T-helper 2 cell (primary cell): ENCODE measurements around the gene SLC27A2.
A peak's percentile ranks its signal among the peaks of the same experiment; 100 is the strongest.
"Not testable (repeated sequence)": the region's sequence is repeated elsewhere in the genome, so short reads cannot be mapped to it uniquely, and the experiment has no call there.

Source experiments
- DNase-seq, 5 experiments: peaks; one replicate each; pipeline versions ENCODE4 v3.0.0 to v3.0.0-alpha.2; 2012 to 2022
- total RNA-seq, 2 donors: gene quantifications; one replicate each; lab custom pipeline; 2026; lab: John Stamatoyannopoulos, UW

Gene SLC27A2
- 1.4 to 2.5 reads per million in 2 donors for total RNA-seq

DNA sequence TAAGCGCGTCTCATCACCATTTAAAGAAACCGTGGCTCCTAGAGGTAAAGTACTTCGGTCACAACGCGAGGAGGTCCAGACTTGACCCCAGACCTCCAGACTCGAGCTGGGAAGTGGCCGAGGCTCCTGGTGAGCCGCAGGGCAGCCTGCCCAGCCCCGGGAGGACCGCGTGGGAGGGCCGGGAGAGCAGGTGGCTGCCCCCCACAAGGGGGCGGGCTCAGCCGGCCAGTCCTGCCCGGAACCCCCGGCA, at the start of gene SLC27A2:
SLC27A2 (plus strand) TSS at position 228 of the 250 bp plus-strand sequence. CDS start 232 bp downstream, outside the sequence.
- no peak for DNase-seq

DNA sequence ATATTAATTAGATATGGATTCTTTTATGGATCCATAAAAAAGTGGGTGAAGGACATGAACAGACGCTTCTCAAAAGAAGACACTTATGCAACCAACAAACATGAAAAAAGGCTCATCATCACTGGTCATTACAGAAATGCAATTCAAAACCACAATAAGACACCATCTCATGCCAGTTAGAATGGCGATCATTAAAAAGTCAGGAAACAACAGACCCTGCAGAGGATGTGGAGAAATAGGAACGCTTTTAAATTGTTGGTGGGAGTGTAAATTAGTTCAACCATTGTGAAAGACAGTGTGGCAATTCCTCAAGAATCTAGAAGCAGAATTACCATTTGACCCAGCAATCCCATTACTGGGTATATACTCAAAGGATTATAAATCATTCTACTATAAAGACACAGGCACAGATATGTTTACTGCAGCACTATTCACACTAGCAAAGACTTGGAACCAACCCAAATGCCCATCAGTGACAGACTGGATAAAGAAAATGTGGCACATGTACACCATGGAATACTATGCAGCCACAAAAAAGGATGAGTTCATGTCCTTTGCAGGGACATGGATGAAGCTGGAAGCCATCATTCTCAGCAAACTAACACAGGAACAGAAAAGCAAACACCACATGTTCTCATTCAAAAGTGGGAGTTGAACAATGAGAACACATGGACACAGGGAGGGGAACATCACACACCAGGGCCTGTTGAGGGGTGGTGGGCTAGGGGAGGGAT, 49.6 kb upstream of the SLC27A2 start:
- DNase-seq, result not testable (repeated sequence)

DNA sequence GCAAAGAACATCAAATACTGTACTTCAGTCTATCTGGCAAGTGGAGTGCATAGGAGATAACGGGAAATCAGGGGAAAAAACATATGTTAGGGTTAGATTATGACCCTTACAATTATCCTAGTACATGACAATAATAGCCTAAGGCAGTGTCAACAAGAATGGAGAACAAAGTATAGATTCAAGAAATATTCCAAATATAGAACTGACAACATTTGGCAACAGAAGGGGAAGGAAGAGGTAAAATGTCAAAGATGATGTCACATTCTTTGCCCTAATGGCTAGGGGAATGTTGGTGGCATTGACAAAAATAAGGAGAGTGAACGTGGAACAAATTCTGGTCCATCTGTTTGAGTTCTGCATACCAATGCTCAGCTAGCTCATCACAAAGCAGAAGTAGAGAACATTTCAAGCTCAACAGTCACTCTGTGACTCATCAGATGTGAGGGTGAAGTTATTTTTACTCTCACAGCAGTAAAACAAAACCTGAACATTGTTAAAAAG, 47.4 kb upstream of the SLC27A2 start:
- peak in 1 of 5 experiments; percentile 23 for DNase-seq

- DNase-seq, result peak in 1 of 5 experiments; percentile 83
Measured at GRCh38 chr15:50135031-50135551, 46.9 kb upstream of the SLC27A2 start.

DNA sequence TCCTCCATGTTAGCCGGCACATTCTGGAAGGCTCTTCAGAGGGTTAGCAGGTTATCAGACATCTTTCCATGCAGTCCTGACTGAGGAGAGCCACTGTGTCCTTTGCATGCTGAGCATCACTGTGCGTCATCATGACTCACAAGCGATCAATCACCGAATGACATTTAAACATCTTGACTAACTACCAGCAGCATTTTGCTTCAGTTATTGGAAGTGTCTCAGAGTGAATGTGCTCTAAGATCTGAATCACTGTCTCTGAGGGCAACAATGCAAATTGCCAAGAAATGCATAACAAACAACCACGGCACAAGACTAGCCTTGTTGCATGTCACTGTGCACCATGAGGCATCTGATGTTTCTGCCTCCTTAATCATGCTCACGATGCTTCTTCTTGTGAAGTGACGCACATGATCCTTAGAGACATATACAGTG, 44.6 kb upstream of the SLC27A2 start:
- peak in 1 of 5 experiments; percentile 43 for DNase-seq

DNA sequence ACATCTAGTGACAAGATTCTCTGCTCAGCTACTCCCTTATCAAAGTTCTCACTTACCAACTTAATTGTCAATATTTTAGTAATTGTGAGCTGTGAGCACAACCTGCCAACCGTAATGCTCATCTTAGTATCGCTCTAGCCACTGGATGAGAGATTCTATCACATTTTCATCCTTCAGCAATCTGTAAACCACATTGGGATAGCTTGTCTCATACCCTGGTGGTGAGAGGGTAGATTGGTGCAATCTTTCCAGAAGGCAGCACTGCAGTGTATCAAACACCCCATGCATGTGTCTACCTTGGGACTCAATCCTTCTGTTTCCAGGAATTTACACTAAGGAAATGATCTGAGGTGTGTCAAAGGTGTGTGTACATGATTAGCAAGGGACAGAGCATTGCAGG, 44.1 kb upstream of the SLC27A2 start:
- peak in 1 of 5 experiments; percentile 12 for DNase-seq

GRCh38 chr15:50138391-50138790, 43.6 kb upstream of the SLC27A2 start:
- DNase-seq, result no peak

DNA sequence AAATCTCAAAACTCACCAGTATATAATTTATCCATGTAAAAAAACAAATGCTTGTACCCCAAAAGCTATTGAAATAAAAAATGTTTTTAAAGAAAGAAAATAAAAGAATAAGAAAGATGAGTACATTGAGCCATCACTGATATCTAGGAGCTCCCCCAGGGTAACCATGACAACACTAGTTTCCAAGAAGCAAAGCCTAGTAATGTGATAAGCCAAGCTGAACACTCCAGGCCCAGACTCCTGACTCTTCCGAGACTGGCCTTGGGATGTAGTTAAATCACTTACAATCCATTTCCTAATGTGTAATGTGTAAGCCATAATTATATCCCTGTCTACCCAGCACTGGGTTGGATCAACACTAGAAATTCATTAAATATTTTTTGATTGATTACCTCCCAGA, 41.9 kb upstream of the SLC27A2 start:
- DNase-seq, result no peak

GRCh38 chr15:50140983-50141382, 41.0 kb upstream of the SLC27A2 start:
- no peak for DNase-seq

DNA sequence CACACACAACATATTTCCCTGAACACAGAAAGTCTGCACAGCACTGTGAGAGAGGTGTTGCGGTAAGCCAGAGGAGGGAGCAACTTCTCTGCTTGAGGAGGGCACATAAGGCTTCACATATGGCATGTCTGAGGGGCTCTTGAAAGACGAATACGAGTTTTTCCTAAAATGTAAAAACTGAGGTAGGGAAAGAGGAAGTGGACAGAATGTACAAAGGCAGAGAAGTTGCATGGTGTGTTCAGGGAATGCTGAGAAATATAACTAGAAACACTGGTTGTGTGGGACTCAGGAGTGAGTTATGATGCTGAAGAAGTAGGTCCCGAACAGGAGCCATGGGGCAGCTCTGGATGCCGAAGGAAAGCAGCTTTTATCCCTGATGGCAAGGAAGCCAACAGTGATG, 40.1 kb upstream of the SLC27A2 start:
- DNase-seq, result no peak

GRCh38 chr15:50143255-50143860, 38.6 kb upstream of the SLC27A2 start:
- DNase-seq, result no peak

DNA sequence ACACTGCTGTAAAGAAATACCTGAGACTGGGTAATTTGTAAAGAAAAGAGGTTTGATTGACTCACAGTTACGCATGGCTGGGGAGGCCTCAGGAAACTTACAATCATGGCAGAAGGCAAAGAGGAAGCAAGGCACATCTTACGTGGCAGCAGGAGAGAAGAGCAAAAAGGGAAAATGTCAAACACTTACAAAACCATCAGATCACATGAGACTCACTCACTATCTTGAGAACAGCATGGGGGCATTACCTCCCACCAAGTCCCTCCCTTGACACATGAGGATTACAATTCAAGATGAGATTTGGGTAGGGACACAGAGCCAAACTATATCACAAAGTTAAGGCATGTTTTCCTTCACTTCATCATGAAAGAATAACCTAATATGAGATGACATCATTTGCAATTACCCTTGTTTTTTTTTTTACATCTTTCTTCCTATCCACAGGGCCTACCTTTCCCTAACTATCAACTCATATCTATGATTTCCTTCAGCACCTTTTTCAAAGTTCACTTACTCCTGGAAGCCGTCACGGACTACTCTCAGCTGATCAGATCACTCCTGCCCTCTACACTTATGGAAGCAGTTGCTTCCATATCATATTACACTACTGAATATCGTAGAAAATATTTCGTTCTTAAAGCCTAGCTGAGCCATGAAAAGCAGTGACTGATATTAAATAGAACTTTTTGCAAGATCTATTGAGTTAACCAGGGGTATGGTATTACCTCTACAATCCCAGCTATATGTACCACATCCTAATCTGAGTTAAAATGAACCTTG, 37.5 kb upstream of the SLC27A2 start:
- DNase-seq, result no peak

- DNase-seq, result peak in 2 of 5 experiments; percentile 1 to 39
Measured at GRCh38 chr15:50145451-50145872, 36.5 kb upstream of the SLC27A2 start.

DNA sequence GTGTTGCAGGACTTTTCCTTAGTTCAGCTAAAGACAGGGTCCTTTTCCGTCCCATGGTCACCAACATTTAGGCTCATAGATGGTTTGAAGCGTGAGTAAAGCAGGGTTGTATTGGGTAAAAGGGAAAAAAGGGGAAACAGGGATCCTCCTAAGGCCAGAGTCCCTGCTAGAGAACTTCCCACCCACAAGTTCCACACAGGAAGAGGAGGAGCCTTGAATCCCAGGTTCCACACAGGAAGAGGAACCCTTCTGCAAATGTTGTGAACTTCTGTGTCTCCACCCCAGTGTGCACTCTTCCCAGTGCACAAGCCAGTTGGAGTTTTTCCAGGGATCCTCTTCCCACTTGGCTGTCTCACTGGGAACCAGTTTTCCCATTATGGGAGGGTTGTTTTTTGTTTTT, 35.4 kb upstream of the SLC27A2 start:
- DNase-seq, result no peak

DNA sequence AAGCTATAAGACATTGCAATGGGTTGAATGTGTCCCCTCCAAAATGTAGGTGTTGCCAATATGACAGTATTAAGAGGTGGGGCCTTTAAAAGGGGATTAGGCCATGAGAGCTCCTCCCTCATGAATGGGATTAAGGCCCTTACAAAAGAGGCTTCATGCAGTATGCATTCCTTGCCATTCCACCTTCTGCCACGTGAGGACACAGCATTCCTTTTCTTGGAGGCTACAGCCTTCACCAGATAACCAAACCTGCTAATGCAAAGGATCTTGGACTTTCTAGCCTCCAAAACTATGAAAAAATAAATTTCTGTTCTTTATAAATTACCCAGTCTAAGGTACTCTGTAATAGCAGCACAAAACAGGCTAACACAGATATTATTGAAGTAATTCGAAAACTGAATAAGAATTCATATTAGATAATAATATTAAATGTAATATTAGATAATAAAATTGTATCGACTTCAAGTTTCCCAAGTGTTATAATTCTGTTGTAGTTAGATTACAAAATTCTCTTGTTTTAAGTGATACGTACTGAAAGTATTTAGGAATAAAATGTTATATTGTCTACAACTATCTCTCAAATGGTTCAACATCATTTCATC, 33.5 kb upstream of the SLC27A2 start:
- no peak for DNase-seq

GRCh38 chr15:50149090-50149489, 32.9 kb upstream of the SLC27A2 start:
- DNase-seq, result no peak

GRCh38 chr15:50150349-50150748, 31.6 kb upstream of the SLC27A2 start:
- peak in 1 of 5 experiments; percentile 22 for DNase-seq

- DNase-seq, result no peak
Measured at GRCh38 chr15:50150851-50151250, 31.1 kb upstream of the SLC27A2 start.

- no peak for DNase-seq
Measured at GRCh38 chr15:50151476-50151875, 30.5 kb upstream of the SLC27A2 start.

DNA sequence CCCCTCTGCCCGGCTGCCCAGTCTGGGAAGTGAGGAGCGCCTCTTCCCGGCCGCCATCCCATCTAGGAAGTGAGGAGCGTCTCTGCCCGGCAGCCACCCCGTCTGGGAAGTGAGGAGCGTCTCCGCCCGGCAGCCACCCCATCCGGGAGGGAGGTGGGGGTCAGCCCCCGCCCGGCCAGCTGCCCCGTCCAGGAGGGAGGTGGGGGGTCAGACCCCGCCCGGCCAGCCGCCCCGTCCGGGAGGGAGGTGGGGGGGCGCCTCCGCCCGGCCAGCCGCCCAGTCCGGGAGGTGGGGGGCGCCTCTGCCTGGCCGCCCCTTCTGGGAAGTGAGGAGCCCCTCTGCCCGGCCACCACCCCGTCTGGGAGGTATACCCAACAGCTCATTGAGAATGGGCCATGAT, 23.8 kb upstream of the SLC27A2 start:
- not testable (repeated sequence) for DNase-seq

- no peak for DNase-seq
Measured at GRCh38 chr15:50162969-50163718, 18.9 kb upstream of the SLC27A2 start.
